HL-60 (cell line): Measurements from ENCODE around the gene TSPEAR.

Experiments
- CTCF ChIP-seq: IDR thresholded peaks from one replicate; pipeline ENCODE4 v1.5.1; 2011; ENCODE audit warnings: low read length, control low read depth, inconsistent platforms; ENCODE audit not compliant: insufficient read depth
- GABPA ChIP-seq: IDR thresholded peaks from 2 replicates; pipeline ENCODE4 v1.6.1; 2012; ENCODE audit warnings: low read depth

GRCh38 chr21:44615911-44616590 lies 95.3 kb downstream of the TSPEAR start:
- TF ChIP-seq CTCF (no peak), GABPA (no peak)
